Body of pancreas (tissue), 4 donors: Measurements from ENCODE around the gene CRYBG3.

Experiments
- POLR2A ChIP-seq, 3 donors: fragments of 450-650 bp; IDR thresholded peaks; one replicate each; pipeline ENCODE4 v1.6.1; 2016; ENCODE audit warnings: antibody characterized with exemption in 3 of 3, mild to moderate bottlenecking in 2 of 3
- TF ChIP-seq, protein P1 (sequence below), 7 experiments: fragments of 450-650 bp in 4 of 7; fragments of 200-600 bp in 3 of 7; sonication (generic) in 3 of 7; IDR thresholded peaks; one replicate each; pipeline ENCODE4 v1.5.1; 2016 to 2019; ENCODE audit warnings: antibody characterized with exemption in 7 of 7

DNA sequence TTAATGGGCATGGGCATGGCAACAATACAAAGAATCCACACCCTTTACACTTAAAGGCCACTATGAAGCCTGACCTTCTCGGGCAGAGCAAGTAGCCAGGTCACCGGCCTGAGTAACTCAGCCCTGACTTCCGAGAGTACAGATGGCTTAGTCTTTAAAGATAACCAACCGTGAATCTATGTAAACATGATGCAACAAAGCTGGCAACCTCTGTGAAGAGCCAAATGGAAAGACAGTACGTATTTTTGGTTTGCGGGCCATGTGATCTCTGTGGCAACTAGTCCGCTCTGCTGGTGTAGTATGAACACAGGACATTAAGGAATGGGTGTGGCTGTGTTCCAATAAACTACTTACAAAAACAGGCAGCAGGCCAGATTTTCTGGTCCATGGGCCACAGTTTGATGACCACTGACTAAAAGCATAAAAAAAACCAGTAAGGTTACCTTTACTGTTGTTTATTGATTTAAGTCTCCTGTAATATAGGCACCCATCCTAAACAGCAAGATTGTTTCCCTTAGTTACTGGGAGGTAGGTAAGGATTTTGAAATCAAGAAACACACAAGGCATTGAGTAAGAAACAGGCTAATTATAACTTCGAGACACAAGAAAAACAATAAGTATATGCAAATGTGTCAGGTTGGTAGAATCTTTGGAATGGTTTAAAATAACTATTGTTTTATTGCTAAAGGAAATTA, 136.0 kb downstream of the CRYBG3 start:
- TF ChIP-seq, protein P1, sequence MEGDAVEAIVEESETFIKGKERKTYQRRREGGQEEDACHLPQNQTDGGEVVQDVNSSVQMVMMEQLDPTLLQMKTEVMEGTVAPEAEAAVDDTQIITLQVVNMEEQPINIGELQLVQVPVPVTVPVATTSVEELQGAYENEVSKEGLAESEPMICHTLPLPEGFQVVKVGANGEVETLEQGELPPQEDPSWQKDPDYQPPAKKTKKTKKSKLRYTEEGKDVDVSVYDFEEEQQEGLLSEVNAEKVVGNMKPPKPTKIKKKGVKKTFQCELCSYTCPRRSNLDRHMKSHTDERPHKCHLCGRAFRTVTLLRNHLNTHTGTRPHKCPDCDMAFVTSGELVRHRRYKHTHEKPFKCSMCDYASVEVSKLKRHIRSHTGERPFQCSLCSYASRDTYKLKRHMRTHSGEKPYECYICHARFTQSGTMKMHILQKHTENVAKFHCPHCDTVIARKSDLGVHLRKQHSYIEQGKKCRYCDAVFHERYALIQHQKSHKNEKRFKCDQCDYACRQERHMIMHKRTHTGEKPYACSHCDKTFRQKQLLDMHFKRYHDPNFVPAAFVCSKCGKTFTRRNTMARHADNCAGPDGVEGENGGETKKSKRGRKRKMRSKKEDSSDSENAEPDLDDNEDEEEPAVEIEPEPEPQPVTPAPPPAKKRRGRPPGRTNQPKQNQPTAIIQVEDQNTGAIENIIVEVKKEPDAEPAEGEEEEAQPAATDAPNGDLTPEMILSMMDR (IDR thresholded peaks at IDR 0.05), result no peak
- no peak for TF ChIP-seq POLR2A (IDR thresholded peaks at IDR 0.05)
